GM19035 (cell line): ENCODE results near the gene FBN2.
"Not testable (repeated sequence)": the region's sequence is repeated elsewhere in the genome, so short reads cannot be mapped to it uniquely, and the experiment has no call there.

Source experiments
- ATAC-seq: cut with Tn5 transposase; IDR thresholded peaks from one replicate; pipeline ENCODE4 v1.9.1; 2021; ENCODE audit not compliant: unreplicated experiment

Gene FBN2

GRCh38 chr5:128480158-128480557 lies 57.9 kb downstream of the FBN2 start:
- ATAC-seq, result no peak

- ATAC-seq, result no peak
Observed at GRCh38 chr5:128478386-128479368, 59.4 kb downstream of the FBN2 start.

- ATAC-seq, result no peak
Observed at GRCh38 chr5:128477944-128478343, 60.1 kb downstream of the FBN2 start.

GRCh38 chr5:128475693-128476092 lies 62.4 kb downstream of the FBN2 start:
- no peak for ATAC-seq

GRCh38 chr5:128472919-128473318 lies 65.1 kb downstream of the FBN2 start:
- no peak for ATAC-seq

GRCh38 chr5:128472036-128472435 lies 66.0 kb downstream of the FBN2 start:
- no peak for ATAC-seq

- no peak for ATAC-seq
Observed at GRCh38 chr5:128470663-128471062, 67.4 kb downstream of the FBN2 start.

- no peak for ATAC-seq
Observed at GRCh38 chr5:128469912-128470311, 68.1 kb downstream of the FBN2 start.

- ATAC-seq, result no peak
Observed at GRCh38 chr5:128466980-128467379, 71.1 kb downstream of the FBN2 start.

GRCh38 chr5:128466554-128466953 lies 71.5 kb downstream of the FBN2 start:
- ATAC-seq, result no peak

- no peak for ATAC-seq
Observed at GRCh38 chr5:128464596-128464995, 73.4 kb downstream of the FBN2 start.

GRCh38 chr5:128462330-128462729 lies 75.7 kb downstream of the FBN2 start:
- no peak for ATAC-seq

GRCh38 chr5:128457147-128457915 lies 80.7 kb downstream of the FBN2 start:
- ATAC-seq, result not testable (repeated sequence)

GRCh38 chr5:128455841-128456361 lies 82.1 kb downstream of the FBN2 start:
- no peak for ATAC-seq

GRCh38 chr5:128453121-128453520 lies 84.9 kb downstream of the FBN2 start:
- no peak for ATAC-seq

GRCh38 chr5:128447224-128447623 lies 90.8 kb downstream of the FBN2 start:
- not testable (repeated sequence) for ATAC-seq

GRCh38 chr5:128441941-128442350 lies 96.1 kb downstream of the FBN2 start:
- ATAC-seq, result no peak

GRCh38 chr5:128441165-128441564 lies 96.9 kb downstream of the FBN2 start:
- ATAC-seq, result no peak

GRCh38 chr5:128436749-128437188 lies 101.3 kb downstream of the FBN2 start:
- no peak for ATAC-seq

- ATAC-seq, result no peak
Observed at GRCh38 chr5:128435861-128436260, 102.2 kb downstream of the FBN2 start.

GRCh38 chr5:128434993-128435392 lies 103.1 kb downstream of the FBN2 start:
- ATAC-seq, result no peak
